Fibroblast of mammary gland (primary cell): ENCODE results near the gene DCHS1.

ENCODE experiments used
- DNase-seq: peaks from one replicate; pipeline ENCODE4 v3.0.0-alpha.2; 2010; ENCODE audit warnings: low read depth
- H3K4me3 ChIP-seq: 2 replicates; pipeline ENCODE4 v1.5.1; 2011; ENCODE audit warnings: low read depth, mild to moderate bottlenecking, low read length, moderate library complexity; ENCODE audit not compliant: control insufficient read depth
- CTCF ChIP-seq: conservative IDR thresholded peaks from 2 replicates; pipeline ENCODE4 v1.5.1; 2011; ENCODE audit warnings: low read depth, low read length, inconsistent platforms; ENCODE audit not compliant: control insufficient read depth, insufficient read depth

The DCHS1 gene

GRCh38 chr11:6602096-6602940 is 53.3 kb downstream of the DCHS1 start:
- peak overlapping the region; percentile 99 for H3K4me3 ChIP-seq
- no peak for TF ChIP-seq CTCF
- no peak for DNase-seq

- DNase-seq: no peak
- no peak overlapping the region for H3K4me3 ChIP-seq
- no peak for TF ChIP-seq CTCF
Measured at GRCh38 chr11:6601041-6601461, 54.6 kb downstream of the DCHS1 start.

GRCh38 chr11:6599881-6600390 is 55.7 kb downstream of the DCHS1 start:
- H3K4me3 ChIP-seq: no peak overlapping the region
- no peak for DNase-seq
- TF ChIP-seq CTCF: no peak

- H3K4me3 ChIP-seq: no peak overlapping the region
- no peak for DNase-seq
- no peak for TF ChIP-seq CTCF
Measured at GRCh38 chr11:6599449-6599848, 56.2 kb downstream of the DCHS1 start.

- DNase-seq: no peak
- no peak for TF ChIP-seq CTCF
Measured at GRCh38 chr11:6598555-6598954, 57.1 kb downstream of the DCHS1 start.

GRCh38 chr11:6596239-6596877 is 59.3 kb downstream of the DCHS1 start:
- no peak for DNase-seq
- H3K4me3 ChIP-seq: no peak overlapping the region
- TF ChIP-seq CTCF: no peak

More at GRCh38 chr11:6598555-6598954, 57.1 kb downstream of the DCHS1 start:
- H3K4me3 ChIP-seq: no peak overlapping the region
